Mucosa of stomach (tissue), 1 donor: ENCODE measurements around the gene COL18A1.
"Not testable (repeated sequence)": the region's sequence is repeated elsewhere in the genome, so short reads cannot be mapped to it uniquely, and the experiment has no call there.

Experiments
- H3K27me3 ChIP-seq: one replicate; pipeline ENCODE4 v1.7.0; 2013; ENCODE audit warnings: mild to moderate bottlenecking, low read length; ENCODE audit not compliant: control insufficient read depth, insufficient read depth
- H3K36me3 ChIP-seq: one replicate; pipeline ENCODE4 v1.7.0; 2013; ENCODE audit warnings: low read length; ENCODE audit not compliant: control insufficient read depth, insufficient read depth
- H3K4me1 ChIP-seq: one replicate; pipeline ENCODE4 v1.7.0; 2013; ENCODE audit warnings: mild to moderate bottlenecking, low read length; ENCODE audit not compliant: control insufficient read depth, insufficient read depth
- H3K4me3 ChIP-seq: one replicate; pipeline ENCODE4 v1.7.0; 2013; ENCODE audit warnings: low read length
- H3K9ac ChIP-seq: one replicate; pipeline ENCODE4 v1.7.0; 2013; ENCODE audit warnings: mild to moderate bottlenecking, low read length, moderate library complexity
- H3K9me3 ChIP-seq: one replicate; pipeline ENCODE4 v1.7.0; 2013; ENCODE audit warnings: mild to moderate bottlenecking, low read length, moderate library complexity; ENCODE audit not compliant: control insufficient read depth
- donor health status: Pancreatic carcinoma.

COL18A1 gene

GRCh38 chr21:45442276-45442675 is 37.3 kb downstream of the COL18A1 start:
- Histone ChIP-seq H3K9ac (no peak overlapping the region), H3K27me3 (peaks cover 5% of the 10 kb centered on the region), H3K4me1 (peaks cover 11% of the 10 kb centered on the region), H3K9me3 (no peaks in the 10 kb centered on the region), H3K36me3 (no peaks in the 10 kb centered on the region), H3K4me3 (no peak overlapping the region)

GRCh38 chr21:45442686-45443594 is 38.0 kb downstream of the COL18A1 start:
- H3K36me3 ChIP-seq, H3K4me3 ChIP-seq, H3K9me3 ChIP-seq, H3K9ac ChIP-seq, H3K27me3 ChIP-seq: not testable (repeated sequence)
- H3K4me1 ChIP-seq = peaks cover 11% of the 10 kb centered on the region

- Histone ChIP-seq H3K9ac (no peak overlapping the region), H3K36me3 (no peaks in the 10 kb centered on the region), H3K4me3 (no peak overlapping the region), H3K9me3 (no peaks in the 10 kb centered on the region), H3K27me3 (peaks cover 4% of the 10 kb centered on the region), H3K4me1 (peaks cover 11% of the 10 kb centered on the region)
Measured at GRCh38 chr21:45443595-45444181, 38.7 kb downstream of the COL18A1 start.

- no peaks in the 10 kb centered on the region for H3K27me3 ChIP-seq
- no peak overlapping the region for H3K9ac ChIP-seq
- H3K36me3 ChIP-seq = no peaks in the 10 kb centered on the region
- H3K4me3 ChIP-seq = no peak overlapping the region
- peaks cover 4% of the 10 kb centered on the region for H3K4me1 ChIP-seq
- H3K9me3 ChIP-seq = no peaks in the 10 kb centered on the region
Measured at GRCh38 chr21:45444385-45444784, 39.4 kb downstream of the COL18A1 start.

GRCh38 chr21:45445369-45445768 is 40.4 kb downstream of the COL18A1 start:
- Histone ChIP-seq H3K27me3 (no peaks in the 10 kb centered on the region), H3K4me1 (no peaks in the 10 kb centered on the region), H3K9me3 (no peaks in the 10 kb centered on the region), H3K9ac (no peak overlapping the region), H3K4me3 (no peak overlapping the region), H3K36me3 (no peaks in the 10 kb centered on the region)

GRCh38 chr21:45447821-45448220 is 42.9 kb downstream of the COL18A1 start:
- Histone ChIP-seq H3K9ac (no peak overlapping the region), H3K36me3 (no peaks in the 10 kb centered on the region), H3K4me1 (no peaks in the 10 kb centered on the region), H3K9me3 (no peaks in the 10 kb centered on the region), H3K4me3 (no peak overlapping the region), H3K27me3 (no peaks in the 10 kb centered on the region)

GRCh38 chr21:45448283-45448809 is 43.4 kb downstream of the COL18A1 start:
- no peaks in the 10 kb centered on the region for H3K27me3 ChIP-seq
- H3K36me3 ChIP-seq = no peaks in the 10 kb centered on the region
- no peak overlapping the region for H3K9ac ChIP-seq
- H3K4me3 ChIP-seq = no peak overlapping the region
- no peaks in the 10 kb centered on the region for H3K4me1 ChIP-seq
- no peaks in the 10 kb centered on the region for H3K9me3 ChIP-seq

GRCh38 chr21:45448810-45449657 is 44.1 kb downstream of the COL18A1 start:
- H3K27me3 ChIP-seq = no peaks in the 10 kb centered on the region
- H3K9ac ChIP-seq = no peak overlapping the region
- H3K36me3 ChIP-seq = no peaks in the 10 kb centered on the region
- H3K9me3 ChIP-seq = no peaks in the 10 kb centered on the region
- H3K4me3 ChIP-seq = no peak overlapping the region
- peaks cover 4% of the 10 kb centered on the region for H3K4me1 ChIP-seq

GRCh38 chr21:45449658-45450422 is 44.9 kb downstream of the COL18A1 start:
- no peaks in the 10 kb centered on the region for H3K9me3 ChIP-seq
- H3K4me3 ChIP-seq = no peak overlapping the region
- no peak overlapping the region for H3K9ac ChIP-seq
- H3K27me3 ChIP-seq = no peaks in the 10 kb centered on the region
- peaks cover 11% of the 10 kb centered on the region for H3K4me1 ChIP-seq
- no peaks in the 10 kb centered on the region for H3K36me3 ChIP-seq

GRCh38 chr21:45450423-45451090 is 45.6 kb downstream of the COL18A1 start:
- H3K9ac ChIP-seq = no peak overlapping the region
- H3K9me3 ChIP-seq = no peaks in the 10 kb centered on the region
- no peak overlapping the region for H3K4me3 ChIP-seq
- H3K27me3 ChIP-seq = no peaks in the 10 kb centered on the region
- H3K4me1 ChIP-seq = peaks cover 12% of the 10 kb centered on the region
- H3K36me3 ChIP-seq = no peaks in the 10 kb centered on the region
